Calu3 (cell line): ENCODE results near the gene CMTM1. TPM values are rescaled to one million over a fixed set of nuclear protein-coding genes. Genes with fewer than 3 reads are reported as not detected.

Experiments used
- total RNA-seq: library from RNA; stranded (reverse); gene quantifications from 2 replicates; pipeline ENCODE4 v1.2.3, GENCODE V29; 2022

CMTM1 gene
- total RNA-seq, 1 experiment from 2014 or later = 72.1 TPM

Other genes with a start within 250 kb of the CMTM1 start
- gene CDH5, start 199.7 kb upstream of the CMTM1 start, total RNA-seq = not detected in 2 replicates
- gene BEAN1, start 139.1 kb upstream of the CMTM1 start, total RNA-seq = 1.7 and 3.1 TPM in 2 replicates
- gene TK2, start 16.3 kb upstream of the CMTM1 start, total RNA-seq = 53.2 and 56.6 TPM in 2 replicates
- gene CKLF, start 13.9 kb upstream of the CMTM1 start, total RNA-seq = 217 and 293 TPM in 2 replicates
- gene CMTM2, start 13.0 kb downstream of the CMTM1 start, total RNA-seq = 0.92 and 0.95 TPM in 2 replicates
- 18.4 and 33.6 TPM in 2 replicates for gene CMTM3, start 38.3 kb downstream of the CMTM1 start, total RNA-seq
- gene CMTM4, start 130.3 kb downstream of the CMTM1 start, total RNA-seq = 79.6 and 110 TPM in 2 replicates
- gene DYNC1LI2, start 185.2 kb downstream of the CMTM1 start, total RNA-seq = 152 and 163 TPM in 2 replicates
- gene TERB1, start 235.1 kb downstream of the CMTM1 start, total RNA-seq = 0.29 and 0.59 TPM in 2 replicates